H1 (cell line): ENCODE measurements around the gene CDPF1. TPM values are rescaled to one million over a fixed set of nuclear protein-coding genes. Genes with fewer than 3 reads are reported as not detected.

Experiments
- CTCF ChIA-PET: fragments of 300-600 bp; sonication (Branson Sonifier 250); formaldehyde crosslinking; loops from one replicate; lab custom pipeline; 2021; ENCODE audit not compliant: partially characterized antibody; lab: Charles Lee
- POLR2A ChIA-PET: fragments of 300-600 bp; sonication (Branson Sonifier 250); formaldehyde crosslinking; loops from one replicate; lab custom pipeline; 2021; ENCODE audit warnings: inconsistent platforms; ENCODE audit not compliant: partially characterized antibody; lab: Charles Lee
- DNase-seq, 2 experiments: peaks; one replicate each; pipeline versions ENCODE4 v3.0.0 to v3.0.0-alpha.2; 2010 to 2022; ENCODE audit warnings: low spot score in 2 of 2, low read depth in 1 of 2, mixed read lengths in 1 of 2
- FAIRE-seq: peaks from 2 replicates; lab custom pipeline; 2011; peaks lifted over from hg19 to GRCh38; lab: Jason Lieb, UNC
- H2AFZ ChIP-seq: 2 replicates; pipeline ENCODE4 v1.8.1; 2012; ENCODE audit warnings: low read length, inconsistent platforms
- H2AK5ac ChIP-seq: 2 replicates; pipeline ENCODE4 v1.6.1; 2013; ENCODE audit warnings: low read depth, low read length
- H2BK120ac ChIP-seq: replicated peaks from 2 replicates; pipeline ENCODE3; 2013; ENCODE audit warnings: low read depth, low read length, inconsistent platforms
- H2BK12ac ChIP-seq: 2 replicates; pipeline ENCODE4 v1.6.1; 2013; ENCODE audit warnings: low read depth, low read length
- H2BK15ac ChIP-seq: 2 replicates; pipeline ENCODE4 v1.6.1; 2013; ENCODE audit warnings: low read length
- H2BK20ac ChIP-seq: 2 replicates; pipeline ENCODE4 v1.6.1; 2013; ENCODE audit warnings: low read length
- H2BK5ac ChIP-seq: 2 replicates; pipeline ENCODE4 v1.6.1; 2013; ENCODE audit warnings: low read depth, low read length
- H3K14ac ChIP-seq: 2 replicates; pipeline ENCODE4 v1.6.1; 2013; ENCODE audit warnings: inconsistent platforms; ENCODE audit not compliant: insufficient read length
- H3K18ac ChIP-seq: 2 replicates; pipeline ENCODE4 v1.6.1; 2013; ENCODE audit warnings: low read length; ENCODE audit errors: extremely low read depth
- H3K23ac ChIP-seq: 2 replicates; pipeline ENCODE4 v1.6.1; 2013; ENCODE audit warnings: inconsistent platforms; ENCODE audit not compliant: insufficient read length
- H3K23me2 ChIP-seq: 2 replicates; pipeline ENCODE4 v1.6.1; 2013; ENCODE audit warnings: low read depth, low read length
- H3K27ac ChIP-seq: 2 replicates; pipeline ENCODE4 v1.6.1; 2011; ENCODE audit warnings: low read depth, low read length, inconsistent platforms
- H3K27me3 ChIP-seq, 4 experiments: replicated peaks in 1 of 4; 1 replicate in 1 of 4; 2 replicates in 3 of 4; pipeline versions ENCODE4 v1.6.1 to v1.8.1; 2011 to 2013; ENCODE audit warnings: low read length in 3 of 4, mild to moderate bottlenecking in 3 of 4, inconsistent platforms in 2 of 4, mixed read lengths in 2 of 4, moderate library complexity in 1 of 4; ENCODE audit not compliant: control insufficient read depth in 3 of 4, insufficient read depth in 3 of 4; ENCODE audit errors: extremely low read depth in 1 of 4
- H3K36me3 ChIP-seq, 4 experiments: 2 replicates each; pipeline versions ENCODE4 v1.6.1 to v1.8.1; 2011 to 2013; ENCODE audit warnings: mild to moderate bottlenecking in 4 of 4, low read length in 3 of 4, moderate library complexity in 2 of 4, control low read depth in 1 of 4, inconsistent platforms in 1 of 4; ENCODE audit not compliant: insufficient read depth in 4 of 4, control insufficient read depth in 2 of 4
- H3K4ac ChIP-seq: replicated peaks from 2 replicates; pipeline ENCODE3; 2013; ENCODE audit warnings: low read length, low read depth, mixed read lengths, inconsistent platforms; ENCODE audit not compliant: insufficient read length
- H3K4me1 ChIP-seq, 4 experiments: replicated peaks in 1 of 4; 1 replicate in 1 of 4; 2 replicates in 3 of 4; pipeline versions ENCODE4 v1.6.1 to v1.8.1; 2011 to 2013; ENCODE audit warnings: low read length in 3 of 4, inconsistent platforms in 2 of 4, mixed read lengths in 1 of 4; ENCODE audit not compliant: insufficient read depth in 4 of 4, control insufficient read depth in 3 of 4
- H3K4me2 ChIP-seq, 2 experiments: 2 replicates each; pipeline versions ENCODE4 v1.6.1 to v1.8.1; 2011 to 2013; ENCODE audit warnings: low read depth in 2 of 2, low read length in 2 of 2, control low read depth in 1 of 2, inconsistent platforms in 1 of 2, mild to moderate bottlenecking in 1 of 2; ENCODE audit not compliant: insufficient read depth in 1 of 2
- H3K4me3 ChIP-seq, 4 experiments: fragments of 200-600, 300-600 bp in 1 of 4; sonication (generic), shearing (Covaris generic), sonication (Bioruptor Twin) in 1 of 4; 2 replicates each; pipeline versions ENCODE4 v1.5.1 to v1.8.1; 2011 to 2016; ENCODE audit warnings: low read length in 4 of 4, low read depth in 3 of 4, control low read depth in 2 of 4, inconsistent platforms in 2 of 4, mild to moderate bottlenecking in 2 of 4, mixed read lengths in 1 of 4, moderate library complexity in 1 of 4; ENCODE audit not compliant: insufficient read depth in 2 of 4; ENCODE audit errors: extremely low read depth in 1 of 4
- H3K56ac ChIP-seq: replicated peaks from 2 replicates; pipeline ENCODE3; 2013; ENCODE audit warnings: low read depth, mild to moderate bottlenecking, mixed read lengths, low read length, inconsistent platforms; ENCODE audit not compliant: insufficient read length
- H3K79me1 ChIP-seq: 2 replicates; pipeline ENCODE4 v1.6.1; 2013; ENCODE audit warnings: low read depth, low read length, control low read depth
- H3K79me2 ChIP-seq, 2 experiments: 2 replicates each; pipeline versions ENCODE4 v1.6.1 to v1.8.1; 2012 to 2013; ENCODE audit warnings: low read length in 2 of 2, mild to moderate bottlenecking in 2 of 2, inconsistent platforms in 1 of 2; ENCODE audit not compliant: insufficient read depth in 2 of 2, control insufficient read depth in 1 of 2
- H3K9ac ChIP-seq, 4 experiments: replicated peaks in 1 of 4; 1 replicate in 1 of 4; 2 replicates in 3 of 4; pipeline versions ENCODE4 v1.6.1 to v1.8.1; 2011 to 2013; ENCODE audit warnings: low read depth in 3 of 4, low read length in 3 of 4, control low read depth in 2 of 4, mild to moderate bottlenecking in 2 of 4, moderate library complexity in 2 of 4, inconsistent platforms in 1 of 4; ENCODE audit errors: extremely low read depth in 1 of 4
- H3K9me3 ChIP-seq, 2 experiments: 2 replicates each; pipeline versions ENCODE4 v1.6.1 to v1.8.1; 2012 to 2013; ENCODE audit warnings: mild to moderate bottlenecking in 2 of 2, moderate library complexity in 2 of 2, control low read depth in 1 of 2, inconsistent platforms in 1 of 2, low read depth in 1 of 2, low read length in 1 of 2, mixed read lengths in 1 of 2; ENCODE audit not compliant: insufficient read depth in 2 of 2
- H4K20me1 ChIP-seq, 2 experiments: replicated peaks in 1 of 2; 2 replicates each; pipeline versions ENCODE3 to v1.8.1; 2011 to 2013; ENCODE audit warnings: inconsistent platforms in 2 of 2, low read length in 2 of 2, mild to moderate bottlenecking in 1 of 2; ENCODE audit not compliant: insufficient read depth in 2 of 2, control insufficient read depth in 1 of 2
- H4K5ac ChIP-seq: 2 replicates; pipeline ENCODE4 v1.6.1; 2013; ENCODE audit warnings: low read length, low read depth, mixed read lengths, inconsistent platforms; ENCODE audit not compliant: insufficient read length
- H4K8ac ChIP-seq: 2 replicates; pipeline ENCODE4 v1.8.0; 2013; ENCODE audit warnings: mild to moderate bottlenecking, moderate library complexity, low read length, inconsistent platforms; ENCODE audit not compliant: insufficient read depth; ENCODE audit errors: extremely low read depth
- H4K91ac ChIP-seq: replicated peaks from 2 replicates; pipeline ENCODE3; 2013; ENCODE audit warnings: low read length, mixed read lengths, inconsistent platforms; ENCODE audit not compliant: insufficient read length
- SIRT6 ChIP-seq: IDR thresholded peaks from one replicate; pipeline ENCODE4 v1.7.1; 2012; ENCODE audit warnings: low read length, inconsistent platforms
- SP2 ChIP-seq: IDR thresholded peaks from 2 replicates; pipeline ENCODE4 v1.6.1; 2012; ENCODE audit warnings: mild to moderate bottlenecking, low read length, inconsistent platforms
- TCF12 ChIP-seq: IDR thresholded peaks from 2 replicates; pipeline ENCODE4 v1.6.1; 2011; ENCODE audit warnings: low read depth, mild to moderate bottlenecking, low read length
- WGBS, 2 experiments: shearing (Covaris generic) in 1 of 2; methylation state at CpG; one replicate each; pipeline versions ENCODE4 v1.1.6 to v1.1.7; 2013 to 2015; ENCODE audit warnings: low lambda C conversion rate in 2 of 2, mixed read lengths in 2 of 2, inconsistent platforms in 1 of 2, low coverage in 1 of 2, missing lambda C conversion rate in 1 of 2; ENCODE audit not compliant: insufficient replicate concordance in 2 of 2, insufficient coverage in 1 of 2, insufficient read length in 1 of 2; ENCODE audit errors: extremely low coverage in 1 of 2, missing lambda C conversion rate in 1 of 2; 5-methylcytosine and 5-hydroxymethylcytosine counted together
- polyA plus RNA-seq, 7 experiments: library from polyadenylated mRNA; depleted of rRNA in 3 of 7; stranded (reverse) in 5 of 7; unstranded in 2 of 7; fragments of >200 nt in 5 of 7; fragments of 200-250 nt in 2 of 7; gene quantifications; 1 replicate in 5 of 7; 2 replicates in 1 of 7; 4 replicates in 1 of 7; pipeline versions ENCODE4 v1.2.1 to v1.2.3, GENCODE V29; 2011 to 2013; ENCODE audit warnings: missing spikeins in 2 of 7, mixed read lengths in 2 of 7
- total RNA-seq: library from RNA; stranded (reverse); fragmentation: NEBNext Ultra II Directional; extraction: Animal tissue kit (Norgen Biotek cat#: 25700); gene quantifications from 2 replicates; pipeline ENCODE4 v1.2.1, GENCODE V29; 2021

CDPF1 gene
- total and polyA plus RNA-seq, 2 of the 8 experiments (the other 6 are each of a cell fraction or from before 2014, with no cell fraction given): 9.7 to 13.7 TPM

GRCh38 chr22:46290121-46290842 lies 40.2 kb upstream of the CDPF1 start:
- CTCF ChIA-PET: interaction anchor here (0.7 kb wide), 1 partner anchor 22 kb away, joined by 4 read pairs; no protein-coding TSS in a partner anchor
- Histone ChIP-seq H2AFZ (no peak overlapping the region), H3K23me2 (no peaks in the 10 kb centered on the region), H2BK15ac (no peak overlapping the region), H3K9ac (no peak overlapping the region), H4K8ac (no peak overlapping the region), H3K18ac (no peak overlapping the region), H4K91ac (no peak overlapping the region), H2BK5ac (no peak overlapping the region; the same call in 1 of the 2 replicates), H3K27me3 (no peaks in the 10 kb centered on the region), H4K5ac (no peak overlapping the region), H3K9me3 (no peaks in the 10 kb centered on the region), H2BK120ac (no peak overlapping the region), H3K4ac (no peak overlapping the region), H3K14ac (no peak overlapping the region), H3K36me3 (peaks cover 0 to under 1% (median 0%) of the 10 kb centered on the region in 4 experiments; a peak in 2 of 8 replicates), H3K56ac (no peak overlapping the region), H3K23ac (no peak overlapping the region), H2BK12ac (no peak overlapping the region), H4K20me1 (peaks cover 0 to 3% of the 10 kb centered on the region in 2 experiments), H3K4me1 (no peaks in the 10 kb centered on the region), H3K4me3 (no peak overlapping the region), H2BK20ac (no peak overlapping the region), H3K4me2 (no peak overlapping the region), H2AK5ac (no peak overlapping the region), H3K79me1 (no peaks in the 10 kb centered on the region; the same call in 1 of the 2 replicates), H3K27ac (no peak overlapping the region), H3K79me2 (no peaks in the 10 kb centered on the region)
- TF ChIP-seq SP2 (no peak), SIRT6 (no peak), TCF12 (no peak)
- no peak for FAIRE-seq
- POLR2A ChIA-PET: interaction anchor here (1.0 to 1.5 kb wide), 2 partner anchors 22 to 35 kb away, joined by 3 read pairs; no protein-coding TSS in a partner anchor
- no peak for DNase-seq
- WGBS, 2 experiments: 91% methylated on average over 17 of the region's 17 CpGs; no CpG with 5 or more reads in 1 of the 2 experiments
